ENCODE measurements around the gene SAP30L.

The SAP30L gene

DNA sequence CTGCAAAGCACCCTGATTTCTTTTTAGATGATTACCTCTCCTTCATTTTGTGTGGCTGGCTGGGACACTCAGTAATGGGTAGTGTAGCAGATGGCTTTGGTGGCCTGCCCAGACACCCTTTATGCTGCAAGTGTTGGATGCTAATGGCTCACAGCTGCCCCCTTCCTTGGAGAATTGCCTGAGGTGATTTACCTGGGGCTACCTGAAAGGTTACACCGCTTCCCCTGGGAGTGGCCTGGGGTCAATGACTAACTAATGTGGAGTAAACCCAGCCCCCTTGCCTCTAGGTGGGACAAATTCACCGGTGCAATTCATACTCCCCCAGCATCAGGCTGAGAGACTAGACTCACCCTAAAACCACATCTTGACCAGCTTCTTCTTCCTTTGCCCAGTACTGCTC, 55.8 kb downstream of the SAP30L start:
- H3K4me3 ChIP-seq = no peak overlapping the region
- H3K4me1 ChIP-seq = peaks cover 27% of the 10 kb centered on the region
- no peak overlapping the region for H3K27ac ChIP-seq
- H3K4me2 ChIP-seq = no peak overlapping the region
- H3K36me3 ChIP-seq = no peaks in the 10 kb centered on the region
- no peak overlapping the region for H3K9ac ChIP-seq
- H4K20me1 ChIP-seq = no peaks in the 10 kb centered on the region
- no peaks in the 10 kb centered on the region for H3K27me3 ChIP-seq
- no peaks in the 10 kb centered on the region for H3K9me3 ChIP-seq
- no peak for TF ChIP-seq Cebpa-rat (IDR thresholded peaks at IDR 0.05)

- no peak for TF ChIP-seq Cebpa-rat (IDR thresholded peaks at IDR 0.05)
- peak overlapping the region; percentile 74 for H3K4me2 ChIP-seq
These were observed 56.4 kb downstream of the SAP30L start for GRCh38 chr5:154502180-154502579.

DNA sequence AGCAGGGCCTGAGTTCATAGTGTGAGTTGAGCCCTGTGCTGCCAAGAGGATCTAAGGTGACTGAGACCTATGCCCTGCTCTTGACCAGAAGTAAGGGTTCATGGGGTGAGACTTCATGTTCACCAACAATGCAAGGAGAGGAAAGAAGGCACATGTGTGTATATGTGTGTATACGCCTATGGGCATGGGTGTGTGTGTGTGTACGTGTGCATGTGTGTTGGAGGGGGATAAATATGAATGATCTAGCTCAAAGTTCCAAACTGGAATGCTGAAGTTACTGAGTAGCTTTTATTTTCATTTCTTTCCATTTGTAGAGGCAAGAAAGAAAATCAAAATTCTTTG, 57.9 kb downstream of the SAP30L start:
- Histone ChIP-seq H4K20me1 (no peaks in the 10 kb centered on the region), H3K27ac (no peak overlapping the region), H3K27me3 (no peaks in the 10 kb centered on the region), H3K4me3 (0 out of 2 replicates have a peak overlapping the region, but pooled peaks have one; percentile 22), H3K4me2 (peak overlapping the region; percentile 74), H3K9me3 (no peaks in the 10 kb centered on the region), H3K36me3 (no peaks in the 10 kb centered on the region), H3K9ac (no peak overlapping the region), H3K4me1 (peaks cover 43% of the 10 kb centered on the region)
- TF ChIP-seq Cebpa-rat (IDR thresholded peaks at IDR 0.05) = no peak

More at GRCh38 chr5:154502180-154502579, 56.4 kb downstream of the SAP30L start:
- Histone ChIP-seq H3K4me3 (no peak overlapping the region), H3K27ac (no peak overlapping the region), H3K4me1 (peaks cover 32% of the 10 kb centered on the region), H3K27me3 (no peaks in the 10 kb centered on the region), H3K36me3 (no peaks in the 10 kb centered on the region), H3K9me3 (no peaks in the 10 kb centered on the region), H4K20me1 (no peaks in the 10 kb centered on the region), H3K9ac (no peak overlapping the region)

- no peak overlapping the region for H3K4me3 ChIP-seq
- H3K9me3 ChIP-seq = no peaks in the 10 kb centered on the region
- no peak overlapping the region for H3K27ac ChIP-seq
- H4K20me1 ChIP-seq = no peaks in the 10 kb centered on the region
- H3K4me2 ChIP-seq = no peak overlapping the region
- H3K4me1 ChIP-seq = peaks cover 62% of the 10 kb centered on the region
- no peak overlapping the region for H3K9ac ChIP-seq
- H3K36me3 ChIP-seq = no peaks in the 10 kb centered on the region
- peaks cover 7% of the 10 kb centered on the region for H3K27me3 ChIP-seq
- TF ChIP-seq Cebpa-rat (IDR thresholded peaks at IDR 0.05) = no peak
These were observed 59.8 kb downstream of the SAP30L start for GRCh38 chr5:154505567-154505966.

DNA sequence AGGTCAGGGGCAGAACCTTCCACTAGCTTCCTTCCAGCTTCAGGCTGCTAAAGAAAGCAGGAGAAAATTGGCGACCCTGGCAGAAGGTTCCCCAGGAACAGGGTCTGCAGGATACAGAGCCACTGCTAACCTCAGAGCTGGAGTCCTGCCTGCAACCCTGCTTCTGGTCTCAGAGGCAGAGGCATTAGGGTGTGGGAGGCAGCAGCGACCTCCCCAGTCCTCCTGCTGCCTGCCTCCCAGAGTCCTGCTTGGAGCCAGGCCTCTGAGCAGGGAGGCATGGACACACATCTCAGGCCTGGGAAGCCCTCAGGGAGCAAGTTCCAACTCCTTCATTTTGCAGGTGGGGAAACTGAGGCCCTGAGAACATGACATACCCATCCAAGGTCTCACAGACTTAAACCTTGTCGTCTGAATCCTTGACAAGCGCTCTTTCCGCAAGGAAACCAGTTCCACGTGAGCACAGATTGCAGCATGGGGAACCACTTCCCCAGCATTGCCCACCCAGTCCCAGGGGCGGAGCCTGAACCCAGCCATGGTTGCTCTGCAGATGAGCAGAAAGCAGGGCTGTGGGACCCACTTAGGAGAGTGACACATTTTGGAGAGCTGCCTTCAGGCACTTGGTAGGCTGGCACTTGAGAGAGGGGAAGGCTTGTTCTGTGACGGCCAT, 60.4 kb downstream of the SAP30L start:
- TF ChIP-seq Cebpa-rat (IDR thresholded peaks at IDR 0.05) = no peak
- Histone ChIP-seq H3K9me3 (no peaks in the 10 kb centered on the region), H4K20me1 (no peaks in the 10 kb centered on the region), H3K9ac (no peak overlapping the region), H3K4me3 (no peak overlapping the region), H3K36me3 (no peaks in the 10 kb centered on the region), H3K27ac (no peak overlapping the region), H3K27me3 (peaks cover 7% of the 10 kb centered on the region), H3K4me2 (peak overlapping the region; percentile 60), H3K4me1 (peaks cover 67% of the 10 kb centered on the region)

DNA sequence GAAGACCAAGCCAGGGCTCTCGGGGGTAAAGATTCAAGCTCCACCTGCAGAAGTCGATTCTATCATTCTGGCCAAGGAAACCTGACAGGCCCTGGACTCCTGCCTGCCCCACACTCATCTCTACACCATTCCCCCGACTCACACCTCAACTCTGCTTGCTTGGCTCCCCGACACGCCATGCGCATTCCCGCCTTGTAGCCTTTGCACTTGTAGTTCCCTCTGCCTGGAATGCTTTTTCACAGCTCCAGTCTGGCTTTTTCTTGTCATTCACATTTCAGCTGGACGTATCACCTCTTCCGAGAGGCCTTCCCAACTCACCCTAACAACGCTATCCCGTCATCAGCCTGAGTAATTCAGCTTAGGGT, 60.9 kb downstream of the SAP30L start:
- Histone ChIP-seq H3K9ac (no peak overlapping the region), H3K27ac (no peak overlapping the region), H4K20me1 (no peaks in the 10 kb centered on the region), H3K27me3 (peaks cover 7% of the 10 kb centered on the region), H3K36me3 (no peaks in the 10 kb centered on the region), H3K4me3 (no peak overlapping the region), H3K9me3 (no peaks in the 10 kb centered on the region), H3K4me1 (peaks cover 67% of the 10 kb centered on the region), H3K4me2 (peak overlapping the region; percentile 60)
- TF ChIP-seq Cebpa-rat (IDR thresholded peaks at IDR 0.05) = no peak

DNA sequence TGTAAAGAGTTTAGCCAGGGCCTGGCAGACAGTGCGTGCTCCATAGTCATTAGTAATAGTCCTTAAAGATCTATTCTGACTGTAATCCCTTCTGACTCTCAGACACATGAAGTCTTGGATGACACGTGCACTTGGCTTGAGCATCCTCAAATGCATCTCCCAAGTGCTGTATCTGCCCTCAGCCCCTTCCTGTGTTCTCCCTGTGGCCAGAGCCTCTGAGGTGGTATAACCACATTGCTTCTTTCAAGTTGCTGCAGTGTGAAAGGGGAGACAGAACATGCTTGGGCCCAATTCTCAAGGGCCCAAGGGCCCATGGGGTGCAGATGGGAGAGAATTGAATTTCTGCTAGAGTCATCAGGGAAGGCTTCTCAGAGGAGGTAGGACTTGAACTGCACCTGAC, 62.3 kb downstream of the SAP30L start:
- Histone ChIP-seq H3K9me3 (no peaks in the 10 kb centered on the region), H3K4me2 (peak overlapping the region; percentile 40), H3K27ac (no peak overlapping the region), H3K36me3 (no peaks in the 10 kb centered on the region), H3K4me3 (no peak overlapping the region), H3K9ac (no peak overlapping the region), H3K27me3 (peaks cover 7% of the 10 kb centered on the region), H3K4me1 (peaks cover 61% of the 10 kb centered on the region), H4K20me1 (no peaks in the 10 kb centered on the region)
- TF ChIP-seq Cebpa-rat (IDR thresholded peaks at IDR 0.05) = no peak

- H3K4me2 ChIP-seq = peak overlapping the region; percentile 56
- H3K9me3 ChIP-seq = no peaks in the 10 kb centered on the region
- H4K20me1 ChIP-seq = no peaks in the 10 kb centered on the region
- H3K9ac ChIP-seq = no peak overlapping the region
- peaks cover 66% of the 10 kb centered on the region for H3K4me1 ChIP-seq
- no peaks in the 10 kb centered on the region for H3K36me3 ChIP-seq
- no peak for TF ChIP-seq Cebpa-rat (IDR thresholded peaks at IDR 0.05)
- H3K4me3 ChIP-seq = no peak overlapping the region
- H3K27ac ChIP-seq = no peak overlapping the region
- H3K27me3 ChIP-seq = peaks cover 7% of the 10 kb centered on the region
These were observed 64.2 kb downstream of the SAP30L start for GRCh38 chr5:154509784-154510555.
